Measurements from ENCODE around the gene ADAR.

- TF ChIP-seq, protein P1, sequence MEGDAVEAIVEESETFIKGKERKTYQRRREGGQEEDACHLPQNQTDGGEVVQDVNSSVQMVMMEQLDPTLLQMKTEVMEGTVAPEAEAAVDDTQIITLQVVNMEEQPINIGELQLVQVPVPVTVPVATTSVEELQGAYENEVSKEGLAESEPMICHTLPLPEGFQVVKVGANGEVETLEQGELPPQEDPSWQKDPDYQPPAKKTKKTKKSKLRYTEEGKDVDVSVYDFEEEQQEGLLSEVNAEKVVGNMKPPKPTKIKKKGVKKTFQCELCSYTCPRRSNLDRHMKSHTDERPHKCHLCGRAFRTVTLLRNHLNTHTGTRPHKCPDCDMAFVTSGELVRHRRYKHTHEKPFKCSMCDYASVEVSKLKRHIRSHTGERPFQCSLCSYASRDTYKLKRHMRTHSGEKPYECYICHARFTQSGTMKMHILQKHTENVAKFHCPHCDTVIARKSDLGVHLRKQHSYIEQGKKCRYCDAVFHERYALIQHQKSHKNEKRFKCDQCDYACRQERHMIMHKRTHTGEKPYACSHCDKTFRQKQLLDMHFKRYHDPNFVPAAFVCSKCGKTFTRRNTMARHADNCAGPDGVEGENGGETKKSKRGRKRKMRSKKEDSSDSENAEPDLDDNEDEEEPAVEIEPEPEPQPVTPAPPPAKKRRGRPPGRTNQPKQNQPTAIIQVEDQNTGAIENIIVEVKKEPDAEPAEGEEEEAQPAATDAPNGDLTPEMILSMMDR (IDR thresholded peaks at IDR 0.05), result no peak
- TF ChIP-seq, protein P2, sequence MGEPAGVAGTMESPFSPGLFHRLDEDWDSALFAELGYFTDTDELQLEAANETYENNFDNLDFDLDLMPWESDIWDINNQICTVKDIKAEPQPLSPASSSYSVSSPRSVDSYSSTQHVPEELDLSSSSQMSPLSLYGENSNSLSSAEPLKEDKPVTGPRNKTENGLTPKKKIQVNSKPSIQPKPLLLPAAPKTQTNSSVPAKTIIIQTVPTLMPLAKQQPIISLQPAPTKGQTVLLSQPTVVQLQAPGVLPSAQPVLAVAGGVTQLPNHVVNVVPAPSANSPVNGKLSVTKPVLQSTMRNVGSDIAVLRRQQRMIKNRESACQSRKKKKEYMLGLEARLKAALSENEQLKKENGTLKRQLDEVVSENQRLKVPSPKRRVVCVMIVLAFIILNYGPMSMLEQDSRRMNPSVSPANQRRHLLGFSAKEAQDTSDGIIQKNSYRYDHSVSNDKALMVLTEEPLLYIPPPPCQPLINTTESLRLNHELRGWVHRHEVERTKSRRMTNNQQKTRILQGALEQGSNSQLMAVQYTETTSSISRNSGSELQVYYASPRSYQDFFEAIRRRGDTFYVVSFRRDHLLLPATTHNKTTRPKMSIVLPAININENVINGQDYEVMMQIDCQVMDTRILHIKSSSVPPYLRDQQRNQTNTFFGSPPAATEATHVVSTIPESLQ (CRISPR knock-in tag; IDR thresholded peaks at IDR 0.05), result no peak
- TF ChIP-seq GRHL2 (CRISPR knock-in tag; IDR thresholded peaks at IDR 0.05; ENCODE audit: insufficient replicate concordance, severe bottlenecking) (no peak), PRRX2 (CRISPR knock-in tag; IDR thresholded peaks at IDR 0.05) (no peak), EMX1 (CRISPR knock-in tag; IDR thresholded peaks at IDR 0.05) (no peak)
Observed at GRCh38 chr1:154598871-154599635, 8.9 kb downstream of the ADAR start.

Measured in WTC11 (cell line).